HUES48 (cell line): Measurements from ENCODE around the gene UTP4.
"Not testable (repeated sequence)": the region's sequence is repeated elsewhere in the genome, so short reads cannot be mapped to it uniquely, and the experiment has no call there.

Experiments
- H3K27ac ChIP-seq: one replicate; pipeline ENCODE4 v1.7.0; 2013; ENCODE audit warnings: low read depth, low read length, inconsistent platforms
- H3K27me3 ChIP-seq: 2 replicates; pipeline ENCODE4 v1.6.1; 2013; ENCODE audit warnings: mild to moderate bottlenecking, low read length; ENCODE audit not compliant: control insufficient read depth, insufficient read depth
- H3K36me3 ChIP-seq: 2 replicates; pipeline ENCODE4 v1.6.1; 2013; ENCODE audit warnings: low read length; ENCODE audit not compliant: control insufficient read depth, insufficient read depth
- H3K4me1 ChIP-seq: 2 replicates; pipeline ENCODE4 v1.6.1; 2013; ENCODE audit warnings: mild to moderate bottlenecking, low read length; ENCODE audit not compliant: control insufficient read depth, insufficient read depth
- H3K4me3 ChIP-seq: 2 replicates; pipeline ENCODE4 v1.5.1; 2013; ENCODE audit warnings: mild to moderate bottlenecking, low read depth, low read length
- H3K9ac ChIP-seq: 2 replicates; pipeline ENCODE4 v1.6.1; 2013; ENCODE audit warnings: mild to moderate bottlenecking, low read depth, low read length, moderate library complexity
- H3K9me3 ChIP-seq: 2 replicates; pipeline ENCODE4 v1.6.1; 2013; ENCODE audit warnings: low read length; ENCODE audit not compliant: control insufficient read depth, insufficient read depth

UTP4 gene

GRCh38 chr16:69119536-69119935, 12.9 kb upstream of the UTP4 start:
- Histone ChIP-seq H3K4me1 (no peaks in the 10 kb centered on the region), H3K9ac (no peak overlapping the region), H3K27me3 (no peaks in the 10 kb centered on the region), H3K4me3 (no peak overlapping the region), H3K9me3 (no peaks in the 10 kb centered on the region), H3K36me3 (peaks cover 72% of the 10 kb centered on the region), H3K27ac (no peak overlapping the region)

- Histone ChIP-seq H3K27ac (no peak overlapping the region), H3K4me1 (no peaks in the 10 kb centered on the region), H3K9me3 (no peaks in the 10 kb centered on the region), H3K4me3 (no peak overlapping the region), H3K27me3 (no peaks in the 10 kb centered on the region), H3K9ac (no peak overlapping the region), H3K36me3 (peaks cover 65% of the 10 kb centered on the region)
These were observed 12.3 kb upstream of the UTP4 start for GRCh38 chr16:69120096-69120664.

GRCh38 chr16:69123910-69124309, 8.5 kb upstream of the UTP4 start:
- H3K27me3 ChIP-seq: no peaks in the 10 kb centered on the region
- H3K4me1 ChIP-seq: no peaks in the 10 kb centered on the region
- H3K27ac ChIP-seq: no peak overlapping the region
- H3K9ac ChIP-seq: no peak overlapping the region
- H3K4me3 ChIP-seq: no peak overlapping the region
- H3K9me3 ChIP-seq: no peaks in the 10 kb centered on the region
- peaks cover 38% of the 10 kb centered on the region for H3K36me3 ChIP-seq

GRCh38 chr16:69124406-69124805, 8.0 kb upstream of the UTP4 start:
- not testable (repeated sequence) for H3K9ac ChIP-seq, H3K9me3 ChIP-seq, H3K27me3 ChIP-seq, H3K4me3 ChIP-seq, H3K4me1 ChIP-seq, H3K27ac ChIP-seq
- H3K36me3 ChIP-seq: peaks cover 33% of the 10 kb centered on the region

GRCh38 chr16:69124961-69125360, 7.5 kb upstream of the UTP4 start:
- not testable (repeated sequence) for H3K9ac ChIP-seq, H3K4me1 ChIP-seq, H3K9me3 ChIP-seq, H3K27me3 ChIP-seq, H3K4me3 ChIP-seq, H3K27ac ChIP-seq
- peaks cover 27% of the 10 kb centered on the region for H3K36me3 ChIP-seq

GRCh38 chr16:69126221-69126620, 6.2 kb upstream of the UTP4 start:
- H3K27me3 ChIP-seq: no peaks in the 10 kb centered on the region
- H3K9ac ChIP-seq: no peak overlapping the region; the same call in 1 of the 2 replicates
- H3K4me1 ChIP-seq: peaks cover 11% of the 10 kb centered on the region
- no peak overlapping the region for H3K4me3 ChIP-seq
- peaks cover 15% of the 10 kb centered on the region for H3K36me3 ChIP-seq
- H3K27ac ChIP-seq: no peak overlapping the region
- H3K9me3 ChIP-seq: no peaks in the 10 kb centered on the region

GRCh38 chr16:69126801-69127200, 5.6 kb upstream of the UTP4 start:
- not testable (repeated sequence) for H3K27me3 ChIP-seq, H3K27ac ChIP-seq, H3K4me3 ChIP-seq, H3K9me3 ChIP-seq, H3K9ac ChIP-seq
- Histone ChIP-seq H3K36me3 (peaks cover 12% of the 10 kb centered on the region), H3K4me1 (peaks cover 11% of the 10 kb centered on the region)

GRCh38 chr16:69127966-69128510, 4.4 kb upstream of the UTP4 start:
- no peaks in the 10 kb centered on the region for H3K27me3 ChIP-seq

GRCh38 chr16:69130461-69130860, 2.0 kb upstream of the UTP4 start:
- Histone ChIP-seq H3K9me3 (no peaks in the 10 kb centered on the region), H3K9ac (no peak overlapping the region; the same call in 1 of the 2 replicates), H3K36me3 (peaks cover 22% of the 10 kb centered on the region), H3K27ac (no peak overlapping the region), H3K4me3 (peak overlapping the region; percentile 82), H3K27me3 (no peaks in the 10 kb centered on the region), H3K4me1 (peaks cover 20% of the 10 kb centered on the region)

More at GRCh38 chr16:69127966-69128510, 4.4 kb upstream of the UTP4 start:
- Histone ChIP-seq H3K4me1 (peaks cover 11% of the 10 kb centered on the region), H3K4me3 (no peak overlapping the region), H3K36me3 (peaks cover 9% of the 10 kb centered on the region; the same call in 1 of the 2 replicates), H3K9ac (no peak overlapping the region), H3K9me3 (no peaks in the 10 kb centered on the region), H3K27ac (no peak overlapping the region)

- H3K27me3 ChIP-seq: no peaks in the 10 kb centered on the region
- peaks cover 25% of the 10 kb centered on the region for H3K36me3 ChIP-seq
- H3K9ac ChIP-seq: peak overlapping the region; percentile 98
- H3K9me3 ChIP-seq: no peaks in the 10 kb centered on the region
- H3K4me3 ChIP-seq: peak overlapping the region; percentile 82
- peak overlapping the region; percentile 99 for H3K27ac ChIP-seq
- peaks cover 20% of the 10 kb centered on the region for H3K4me1 ChIP-seq
These were observed 1.1 kb upstream of the UTP4 start for GRCh38 chr16:69131167-69131838.

- Histone ChIP-seq H3K9ac (peak overlapping the region; percentile 98), H3K9me3 (no peaks in the 10 kb centered on the region), H3K36me3 (peaks cover 26% of the 10 kb centered on the region), H3K27ac (peak overlapping the region; percentile 99), H3K4me3 (peak overlapping the region; percentile 96), H3K4me1 (peaks cover 20% of the 10 kb centered on the region), H3K27me3 (no peaks in the 10 kb centered on the region)
These were observed 518 bp upstream of the UTP4 start for GRCh38 chr16:69131839-69132423.
